Erythroblast (primary cell): ENCODE measurements around the gene IQCM.

Experiments
- GATA1 ChIP-seq: IDR thresholded peaks from 2 replicates; pipeline ENCODE4 v1.6.1; 2011; ENCODE audit warnings: low read depth, mild to moderate bottlenecking, control low read depth, low read length, moderate library complexity
- POLR2A ChIP-seq: IDR thresholded peaks from 2 replicates; pipeline ENCODE4 v1.6.1; 2011; ENCODE audit warnings: mild to moderate bottlenecking, low read length

GRCh38 chr4:149534779-149535178, 280.9 kb downstream of the IQCM start:
- TF ChIP-seq POLR2A (no peak), GATA1 (no peak)
